ENCODE results near the gene CYP2E1. TPM values are rescaled to one million over a fixed set of nuclear protein-coding genes. Genes with fewer than 3 reads are reported as not detected.

CYP2E1 gene
- total and polyA plus RNA-seq, 2 of the 13 experiments (the other 11 are each of a cell fraction or from before 2014, with no cell fraction given), result 0.27 to 0.63 TPM

DNA sequence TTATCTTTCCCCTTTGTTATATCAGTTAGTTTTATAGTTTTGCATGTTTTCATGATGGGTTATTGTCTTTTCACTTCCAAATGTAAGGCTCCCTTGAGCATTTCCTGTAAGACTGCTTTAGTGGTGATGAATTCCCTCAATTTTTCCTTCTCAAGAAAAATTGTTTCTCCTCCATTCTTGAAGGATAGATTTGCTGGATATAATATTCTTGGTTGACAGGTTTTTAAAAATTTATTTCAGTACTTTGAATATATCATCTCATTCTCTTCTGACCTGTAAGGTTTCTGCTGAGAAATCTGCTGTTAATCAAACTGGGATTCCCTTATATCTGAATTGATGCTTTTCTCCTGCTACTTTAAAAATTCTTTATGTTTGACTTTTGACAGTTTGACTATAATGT is 40.1 kb upstream of the CYP2E1 start (continued):
- TF ChIP-seq, protein P1, sequence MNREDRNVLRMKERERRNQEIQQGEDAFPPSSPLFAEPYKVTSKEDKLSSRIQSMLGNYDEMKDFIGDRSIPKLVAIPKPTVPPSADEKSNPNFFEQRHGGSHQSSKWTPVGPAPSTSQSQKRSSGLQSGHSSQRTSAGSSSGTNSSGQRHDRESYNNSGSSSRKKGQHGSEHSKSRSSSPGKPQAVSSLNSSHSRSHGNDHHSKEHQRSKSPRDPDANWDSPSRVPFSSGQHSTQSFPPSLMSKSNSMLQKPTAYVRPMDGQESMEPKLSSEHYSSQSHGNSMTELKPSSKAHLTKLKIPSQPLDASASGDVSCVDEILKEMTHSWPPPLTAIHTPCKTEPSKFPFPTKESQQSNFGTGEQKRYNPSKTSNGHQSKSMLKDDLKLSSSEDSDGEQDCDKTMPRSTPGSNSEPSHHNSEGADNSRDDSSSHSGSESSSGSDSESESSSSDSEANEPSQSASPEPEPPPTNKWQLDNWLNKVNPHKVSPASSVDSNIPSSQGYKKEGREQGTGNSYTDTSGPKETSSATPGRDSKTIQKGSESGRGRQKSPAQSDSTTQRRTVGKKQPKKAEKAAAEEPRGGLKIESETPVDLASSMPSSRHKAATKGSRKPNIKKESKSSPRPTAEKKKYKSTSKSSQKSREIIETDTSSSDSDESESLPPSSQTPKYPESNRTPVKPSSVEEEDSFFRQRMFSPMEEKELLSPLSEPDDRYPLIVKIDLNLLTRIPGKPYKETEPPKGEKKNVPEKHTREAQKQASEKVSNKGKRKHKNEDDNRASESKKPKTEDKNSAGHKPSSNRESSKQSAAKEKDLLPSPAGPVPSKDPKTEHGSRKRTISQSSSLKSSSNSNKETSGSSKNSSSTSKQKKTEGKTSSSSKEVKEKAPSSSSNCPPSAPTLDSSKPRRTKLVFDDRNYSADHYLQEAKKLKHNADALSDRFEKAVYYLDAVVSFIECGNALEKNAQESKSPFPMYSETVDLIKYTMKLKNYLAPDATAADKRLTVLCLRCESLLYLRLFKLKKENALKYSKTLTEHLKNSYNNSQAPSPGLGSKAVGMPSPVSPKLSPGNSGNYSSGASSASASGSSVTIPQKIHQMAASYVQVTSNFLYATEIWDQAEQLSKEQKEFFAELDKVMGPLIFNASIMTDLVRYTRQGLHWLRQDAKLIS (CRISPR knock-in tag; IDR thresholded peaks at IDR 0.05), result no peak
- TF ChIP-seq ASH2L (IDR thresholded peaks at IDR 0.05; ENCODE audit: insufficient read length, low read depth, low read length) (no peak), SCMH1 (CRISPR knock-in tag; IDR thresholded peaks at IDR 0.05; ENCODE audit: borderline replicate concordance) (no peak)

DNA sequence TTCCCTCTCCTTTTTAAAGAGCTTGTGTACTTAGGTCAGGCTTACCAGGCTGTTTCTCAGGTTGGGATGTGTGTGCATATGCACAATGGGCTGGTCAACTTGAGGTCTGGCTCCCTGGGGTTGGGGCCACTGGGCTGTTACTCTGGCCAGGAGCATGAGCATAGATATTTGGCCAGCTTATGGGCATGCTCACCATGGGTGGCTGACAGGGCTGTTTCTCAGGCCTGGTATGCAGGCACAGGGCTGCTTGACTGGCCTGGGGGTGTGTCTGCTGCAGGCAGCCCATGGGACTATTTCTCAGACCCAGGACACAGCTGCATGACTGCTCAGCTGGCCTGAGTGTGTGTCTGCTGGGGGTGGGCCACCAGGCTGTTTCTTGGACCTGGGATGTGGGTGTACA is 38.8 kb upstream of the CYP2E1 start:
- ATAC-seq (no peak), DNase-seq (ENCODE audit: low spot score) (no peak), FAIRE-seq (no peak)
- CTCF ChIA-PET (ENCODE audit: low intra/inter-chr PET ratio, low total read pairs), result no interaction called here
- no peaks in the 10 kb centered on the region for H3K4me1 ChIP-seq (ENCODE audit: insufficient read depth, low read length)
- H3K27me3 ChIP-seq (ENCODE audit: control insufficient read depth in 1 of 2, insufficient read depth in 2 of 2, low read length in 2 of 2), result no peaks in the 10 kb centered on the region
- intact Hi-C loops (cut with micrococcal nuclease; ENCODE audit: unreplicated experiment) (no loop called here), in situ Hi-C loops (cut with HindIII; ENCODE audit: extremely low pct_ligation_motif_present, low pct_unique_long_range_greater_than_20kb) (no loop called here)
- H3K79me2 ChIP-seq (ENCODE audit: insufficient read depth, low read length), result no peaks in the 10 kb centered on the region
- BruUV-seq (replicated peaks), result no TSS peak
- POLR2A ChIA-PET, result no interaction called here
- H3K4me3 ChIP-seq (replicated peaks in 1 of 3; ENCODE audit: insufficient read depth in 1 of 3, low read depth in 2 of 3, low read length in 3 of 3), result no peak overlapping the region
- H2AFZ ChIP-seq (ENCODE audit: low read length), result no peak overlapping the region
- no peaks in the 10 kb centered on the region for H3K36me3 ChIP-seq (replicated peaks in 1 of 2; ENCODE audit: control insufficient read depth in 1 of 2, insufficient read depth in 2 of 2, low read length in 2 of 2)
- H3K4me2 ChIP-seq (ENCODE audit: low read depth, low read length), result no peak overlapping the region
- H4K20me1 ChIP-seq (ENCODE audit: insufficient read depth, low read length), result no peaks in the 10 kb centered on the region
- no peak overlapping the region for H3K27ac ChIP-seq (ENCODE audit: extremely low read length, insufficient read depth, low read length)
- H3K9me3 ChIP-seq (ENCODE audit: low read length), result peaks cover 44% of the 10 kb centered on the region
- H3K9ac ChIP-seq (ENCODE audit: insufficient read depth, low read depth, low read length), result no peak overlapping the region
- TF ChIP-seq, protein P2, sequence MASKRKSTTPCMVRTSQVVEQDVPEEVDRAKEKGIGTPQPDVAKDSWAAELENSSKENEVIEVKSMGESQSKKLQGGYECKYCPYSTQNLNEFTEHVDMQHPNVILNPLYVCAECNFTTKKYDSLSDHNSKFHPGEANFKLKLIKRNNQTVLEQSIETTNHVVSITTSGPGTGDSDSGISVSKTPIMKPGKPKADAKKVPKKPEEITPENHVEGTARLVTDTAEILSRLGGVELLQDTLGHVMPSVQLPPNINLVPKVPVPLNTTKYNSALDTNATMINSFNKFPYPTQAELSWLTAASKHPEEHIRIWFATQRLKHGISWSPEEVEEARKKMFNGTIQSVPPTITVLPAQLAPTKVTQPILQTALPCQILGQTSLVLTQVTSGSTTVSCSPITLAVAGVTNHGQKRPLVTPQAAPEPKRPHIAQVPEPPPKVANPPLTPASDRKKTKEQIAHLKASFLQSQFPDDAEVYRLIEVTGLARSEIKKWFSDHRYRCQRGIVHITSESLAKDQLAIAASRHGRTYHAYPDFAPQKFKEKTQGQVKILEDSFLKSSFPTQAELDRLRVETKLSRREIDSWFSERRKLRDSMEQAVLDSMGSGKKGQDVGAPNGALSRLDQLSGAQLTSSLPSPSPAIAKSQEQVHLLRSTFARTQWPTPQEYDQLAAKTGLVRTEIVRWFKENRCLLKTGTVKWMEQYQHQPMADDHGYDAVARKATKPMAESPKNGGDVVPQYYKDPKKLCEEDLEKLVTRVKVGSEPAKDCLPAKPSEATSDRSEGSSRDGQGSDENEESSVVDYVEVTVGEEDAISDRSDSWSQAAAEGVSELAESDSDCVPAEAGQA (IDR thresholded peaks at IDR 0.05; ENCODE audit: low read depth), result no peak
- TF ChIP-seq, protein P2 (CRISPR knock-in tag; IDR thresholded peaks at IDR 0.05; ENCODE audit: borderline replicate concordance), result no peak
- no peak for TF ChIP-seq KLF11 (CRISPR knock-in tag; IDR thresholded peaks at IDR 0.05)
- TF ChIP-seq ZNF451 (CRISPR knock-in tag; IDR thresholded peaks at IDR 0.05), result no peak
- TF ChIP-seq, protein P3, sequence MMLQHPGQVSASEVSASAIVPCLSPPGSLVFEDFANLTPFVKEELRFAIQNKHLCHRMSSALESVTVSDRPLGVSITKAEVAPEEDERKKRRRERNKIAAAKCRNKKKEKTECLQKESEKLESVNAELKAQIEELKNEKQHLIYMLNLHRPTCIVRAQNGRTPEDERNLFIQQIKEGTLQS (CRISPR knock-in tag; IDR thresholded peaks at IDR 0.05), result no peak
- no peak for TF ChIP-seq CBX1 (IDR thresholded peaks at IDR 0.05; ENCODE audit: low read depth)
- no peak for TF ChIP-seq ZNF556 (CRISPR knock-in tag; IDR thresholded peaks at IDR 0.05; ENCODE audit: borderline replicate concordance)
- TF ChIP-seq, protein P4, sequence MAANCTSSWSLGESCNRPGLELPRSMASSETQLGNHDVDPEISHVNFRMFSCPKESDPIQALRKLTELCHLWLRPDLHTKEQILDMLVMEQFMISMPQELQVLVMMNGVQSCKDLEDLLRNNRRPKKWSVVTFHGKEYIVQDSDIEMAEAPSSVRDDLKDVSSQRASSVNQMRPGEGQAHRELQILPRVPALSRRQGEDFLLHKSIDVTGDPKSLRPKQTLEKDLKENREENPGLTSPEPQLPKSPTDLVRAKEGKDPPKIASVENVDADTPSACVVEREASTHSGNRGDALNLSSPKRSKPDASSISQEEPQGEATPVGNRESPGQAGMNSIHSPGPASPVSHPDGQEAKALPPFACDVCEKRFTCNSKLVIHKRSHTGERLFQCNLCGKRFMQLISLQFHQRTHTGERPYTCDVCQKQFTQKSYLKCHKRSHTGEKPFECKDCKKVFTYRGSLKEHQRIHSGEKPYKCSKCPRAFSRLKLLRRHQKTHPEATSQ (CRISPR knock-in tag; IDR thresholded peaks at IDR 0.05; ENCODE audit: borderline replicate concordance), result no peak
- no peak for TF ChIP-seq GTF3A (CRISPR knock-in tag; conservative IDR thresholded peaks at IDR 0.05)
